Lower leg skin (tissue), 4 donors: ENCODE results near the gene SRCIN1. TPM values are rescaled to one million over a fixed set of nuclear protein-coding genes. Genes with fewer than 3 reads are reported as not detected.

Experiments used
- DNase-seq, 2 donors: peaks; one replicate each; pipeline ENCODE4 v3.0.0-alpha.2; 2019; ENCODE audit warnings: low spot score in 2 of 2
- H3K4me3 ChIP-seq: fragments of 200-600 bp; sonication (generic); 2 replicates; pipeline ENCODE4 v1.5.1; 2017; ENCODE audit warnings: mild to moderate bottlenecking, low read depth; ENCODE audit not compliant: poor library complexity, severe bottlenecking
- POLR2A ChIP-seq, 2 donors: fragments of 450-650 bp; IDR thresholded peaks; one replicate each; pipeline ENCODE4 v1.6.1; 2016 to 2017; ENCODE audit warnings: antibody characterized with exemption in 2 of 2, mild to moderate bottlenecking in 1 of 2, moderate library complexity in 1 of 2
- WGBS, 2 donors: methylation state at CpG; one replicate each; pipeline ENCODE4 v1.1.5; 2018; 5-methylcytosine and 5-hydroxymethylcytosine counted together
- intact Hi-C: fragments of 100-400 bp; cut with DNase I; formaldehyde crosslinking; loops from one replicate; pipeline ENCODE4 v1.15.0; 2023; ENCODE audit warnings: low total_unique reads
- total RNA-seq, 4 donors: library from RNA; depleted of rRNA; stranded (reverse); fragments of >200 nt; gene quantifications; one replicate each; pipeline ENCODE4 v1.1.0, GENCODE V29; 2016
- TF ChIP-seq, protein P1 (sequence below), 3 donors: fragments of 450-650 bp; IDR thresholded peaks; one replicate each; pipeline ENCODE4 v1.5.1; 2016; ENCODE audit warnings: antibody characterized with exemption in 3 of 3, mild to moderate bottlenecking in 3 of 3, moderate library complexity in 2 of 3

The SRCIN1 gene
- total RNA-seq, 4 donors from 2014 or later, result 12.0 to 20.2 (median 15.6) TPM

DNA sequence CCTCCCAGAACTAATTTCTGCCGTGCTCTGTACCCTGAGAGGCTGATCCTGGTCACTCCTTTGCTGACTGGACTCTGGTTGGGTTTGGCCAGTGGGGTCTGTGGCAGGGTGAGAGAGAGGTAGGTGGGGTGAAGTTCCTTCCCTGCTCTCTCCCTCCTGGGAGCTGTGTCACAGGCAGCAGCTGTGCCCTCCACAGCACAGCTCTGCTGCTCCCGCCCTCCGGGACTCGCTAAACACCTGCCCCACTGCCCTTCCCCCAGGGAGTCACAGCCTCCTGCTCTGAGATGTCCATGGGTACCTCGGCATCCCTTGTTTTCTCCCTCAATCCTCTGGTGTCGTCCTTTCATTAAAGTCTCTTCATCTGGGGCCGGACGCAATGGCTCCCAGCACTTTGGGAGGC, 66.4 kb downstream of the SRCIN1 start:
- intact Hi-C loops, result no loop called here
- no peak overlapping the region for H3K4me3 ChIP-seq
- no peak for TF ChIP-seq POLR2A (IDR thresholded peaks at IDR 0.05)
- TF ChIP-seq, protein P1, sequence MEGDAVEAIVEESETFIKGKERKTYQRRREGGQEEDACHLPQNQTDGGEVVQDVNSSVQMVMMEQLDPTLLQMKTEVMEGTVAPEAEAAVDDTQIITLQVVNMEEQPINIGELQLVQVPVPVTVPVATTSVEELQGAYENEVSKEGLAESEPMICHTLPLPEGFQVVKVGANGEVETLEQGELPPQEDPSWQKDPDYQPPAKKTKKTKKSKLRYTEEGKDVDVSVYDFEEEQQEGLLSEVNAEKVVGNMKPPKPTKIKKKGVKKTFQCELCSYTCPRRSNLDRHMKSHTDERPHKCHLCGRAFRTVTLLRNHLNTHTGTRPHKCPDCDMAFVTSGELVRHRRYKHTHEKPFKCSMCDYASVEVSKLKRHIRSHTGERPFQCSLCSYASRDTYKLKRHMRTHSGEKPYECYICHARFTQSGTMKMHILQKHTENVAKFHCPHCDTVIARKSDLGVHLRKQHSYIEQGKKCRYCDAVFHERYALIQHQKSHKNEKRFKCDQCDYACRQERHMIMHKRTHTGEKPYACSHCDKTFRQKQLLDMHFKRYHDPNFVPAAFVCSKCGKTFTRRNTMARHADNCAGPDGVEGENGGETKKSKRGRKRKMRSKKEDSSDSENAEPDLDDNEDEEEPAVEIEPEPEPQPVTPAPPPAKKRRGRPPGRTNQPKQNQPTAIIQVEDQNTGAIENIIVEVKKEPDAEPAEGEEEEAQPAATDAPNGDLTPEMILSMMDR (IDR thresholded peaks at IDR 0.05), result no peak
- DNase-seq, result no peak
- 83 to 86% methylated on average over 8 of the region's 8 CpGs for WGBS, 2 donors

DNA sequence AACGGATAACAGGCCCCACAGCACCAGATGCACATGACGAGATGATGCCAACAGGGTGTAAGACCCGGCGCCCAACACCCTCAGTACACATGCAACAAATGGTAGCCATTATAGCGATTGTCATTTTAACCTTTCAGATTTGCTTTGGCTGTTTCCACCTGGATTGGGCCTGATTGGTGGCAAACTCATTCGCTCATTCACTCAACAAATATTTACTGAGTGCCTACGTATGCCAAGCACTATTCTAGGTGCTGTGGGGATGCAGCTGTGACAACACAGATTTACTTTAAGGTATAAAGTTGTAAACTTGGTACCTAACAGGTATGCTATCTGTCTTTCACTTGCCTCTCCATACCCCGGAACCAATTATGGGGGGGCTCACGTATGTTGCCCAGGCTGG, 66.8 kb downstream of the SRCIN1 start:
- 85 to 86% methylated on average over 9 of the region's 9 CpGs for WGBS, 2 donors
- H3K4me3 ChIP-seq, result no peak overlapping the region
- TF ChIP-seq, protein P1 (IDR thresholded peaks at IDR 0.05), result no peak
- TF ChIP-seq POLR2A (IDR thresholded peaks at IDR 0.05), result no peak
- no peak for DNase-seq
- intact Hi-C loops, result no loop called here

DNA sequence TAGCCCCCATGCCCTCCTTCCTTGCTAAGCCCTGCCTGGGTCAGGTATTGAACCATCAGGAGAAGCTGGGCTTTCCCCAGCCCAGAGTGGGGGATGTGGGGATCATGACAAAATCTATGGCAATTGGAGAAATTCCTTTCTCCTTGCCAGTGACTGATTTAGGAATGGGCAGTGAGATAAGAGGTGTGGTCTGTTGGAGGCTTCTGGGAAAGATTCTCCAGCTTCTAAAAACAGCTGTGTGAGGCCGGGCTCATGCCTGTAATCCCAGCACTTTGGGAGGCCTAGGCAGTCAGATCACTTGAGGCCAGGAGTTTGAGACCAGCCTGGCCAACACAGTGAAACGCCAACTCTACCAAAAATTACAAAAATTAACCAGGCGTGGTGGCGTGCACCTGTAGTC, 69.1 kb downstream of the SRCIN1 start:
- no peak for DNase-seq
- intact Hi-C loops, result no loop called here
- whole genome bisulfite sequencing, 2 donors, result 77 to 87% methylated on average over 4 of the region's 4 CpGs
- no peak overlapping the region for H3K4me3 ChIP-seq
- TF ChIP-seq, protein P1 (IDR thresholded peaks at IDR 0.05), result no peak
- TF ChIP-seq POLR2A (IDR thresholded peaks at IDR 0.05), result no peak

DNA sequence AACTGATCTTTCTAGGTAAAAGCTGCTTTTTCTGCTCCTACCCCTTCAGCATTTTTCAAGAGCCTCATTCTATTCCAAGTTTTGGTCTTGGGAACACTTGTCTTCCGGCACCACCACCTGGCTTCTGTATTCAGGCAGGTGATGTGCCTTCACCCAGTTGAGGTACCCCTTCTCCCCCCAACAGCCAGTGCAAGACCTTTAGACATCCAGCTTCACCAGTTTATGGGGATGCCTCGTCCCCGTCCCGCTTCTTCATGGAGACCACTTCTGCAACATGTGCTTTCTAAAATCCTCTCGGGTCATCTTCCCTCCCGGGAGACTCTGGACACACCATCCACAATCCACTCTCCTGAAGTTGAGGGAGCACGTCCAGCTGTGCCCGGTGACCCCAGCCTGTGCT, 69.9 kb downstream of the SRCIN1 start:
- DNase-seq, result no peak
- intact Hi-C loops, result no loop called here
- 76 to 78% methylated on average over 8 of the region's 8 CpGs for WGBS, 2 donors
- H3K4me3 ChIP-seq, result no peak overlapping the region
- no peak for TF ChIP-seq POLR2A (IDR thresholded peaks at IDR 0.05)
- TF ChIP-seq, protein P1 (IDR thresholded peaks at IDR 0.05), result no peak

DNA sequence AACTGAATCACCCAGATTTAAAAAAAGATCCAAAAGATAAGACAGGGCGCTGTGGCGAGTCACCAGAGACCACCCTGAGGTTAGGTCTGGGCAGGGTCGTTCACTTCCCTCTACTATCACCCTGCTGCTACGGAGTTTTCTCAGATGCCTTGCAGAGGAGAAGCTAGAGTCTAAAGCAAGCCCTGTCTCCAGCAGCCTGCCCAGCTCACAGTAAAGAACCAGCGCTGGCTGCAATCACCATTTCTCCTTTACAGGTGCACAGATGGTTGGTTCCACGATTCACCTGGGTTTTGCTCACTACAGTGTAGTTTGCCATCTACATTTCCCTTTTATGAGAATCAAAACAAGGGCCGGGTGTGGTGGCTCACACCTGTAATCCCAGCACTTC, 71.3 kb downstream of the SRCIN1 start:
- WGBS, 2 donors, result 71 to 74% methylated on average over 7 of the region's 7 CpGs
- intact Hi-C loops, result no loop called here
- TF ChIP-seq, protein P1 (IDR thresholded peaks at IDR 0.05), result no peak
- H3K4me3 ChIP-seq, result no peak overlapping the region
- no peak for DNase-seq

DNA sequence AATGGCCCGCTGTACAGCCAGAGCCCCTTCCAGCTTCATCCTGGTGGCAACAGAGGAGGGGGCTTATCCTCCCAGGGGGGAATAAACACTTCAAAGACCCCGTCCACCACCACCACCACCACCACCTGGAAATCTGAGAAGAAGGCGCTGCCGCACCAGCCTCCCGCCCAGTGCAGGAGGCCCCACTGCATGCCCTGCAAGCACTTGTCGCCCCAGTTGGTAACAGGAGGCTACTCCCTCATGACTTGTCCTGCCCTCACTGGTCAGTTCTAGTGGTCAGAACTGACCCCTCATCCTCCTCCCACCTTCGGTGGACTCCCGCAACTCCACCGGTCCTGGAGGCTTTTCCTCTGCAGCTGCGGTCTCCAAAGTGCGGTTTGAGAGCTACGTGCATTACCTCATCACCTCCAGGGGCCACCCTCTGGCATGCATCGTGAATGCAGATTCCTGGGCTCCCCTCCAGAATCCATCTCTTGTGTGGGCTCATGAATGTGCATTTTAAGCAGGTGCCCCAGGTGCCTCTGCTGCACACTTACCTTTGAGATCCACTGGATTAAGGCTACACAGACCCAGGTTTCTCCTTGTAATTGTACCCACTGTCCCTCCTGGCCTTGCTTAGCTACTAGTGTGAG, 71.8 kb downstream of the SRCIN1 start:
- H3K4me3 ChIP-seq, result no peak overlapping the region
- DNase-seq, result no peak
- no peak for TF ChIP-seq POLR2A (IDR thresholded peaks at IDR 0.05)
- TF ChIP-seq, protein P1 (IDR thresholded peaks at IDR 0.05), result no peak
- intact Hi-C loops, result no loop called here
- 64 to 73% methylated on average over 13 of the region's 13 CpGs for WGBS, 2 donors
